ENCODE results near the gene DCUN1D3.

The DCUN1D3 gene

DNA sequence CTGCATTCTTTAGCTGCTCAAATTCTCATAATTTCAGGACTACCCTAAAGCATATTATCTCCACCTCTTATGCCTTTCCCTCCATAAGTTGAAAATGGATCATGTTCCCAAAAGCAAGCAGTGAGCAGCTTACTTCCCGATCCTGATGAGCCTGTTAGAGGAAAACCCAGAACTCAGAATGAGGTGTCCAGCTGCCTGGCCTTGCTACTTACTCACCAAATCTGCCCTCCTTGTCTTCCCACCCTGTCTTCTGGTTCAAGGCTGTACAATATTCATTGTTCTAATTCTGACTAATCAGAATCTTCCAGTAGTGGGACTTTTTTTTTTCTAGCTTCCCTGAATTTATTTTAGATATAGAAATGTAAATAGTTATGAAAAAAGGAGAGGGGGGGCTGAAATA lies 11.2 kb upstream of the DCUN1D3 start:
- no peaks in the 10 kb centered on the region for H3K27me3 ChIP-seq (ENCODE audit: control insufficient read depth, insufficient read depth, low read length)
- H3K4me3 ChIP-seq (ENCODE audit: low read length) = no peak overlapping the region
- H3K4me1 ChIP-seq (ENCODE audit: control insufficient read depth, insufficient read depth, low read length) = peaks cover 5% of the 10 kb centered on the region
- no peak overlapping the region for H3K27ac ChIP-seq (ENCODE audit: low read depth, low read length)
- H3K9ac ChIP-seq (ENCODE audit: low read length) = no peak overlapping the region
- no peaks in the 10 kb centered on the region for H3K36me3 ChIP-seq (ENCODE audit: control insufficient read depth, insufficient read depth, low read length)

DNA sequence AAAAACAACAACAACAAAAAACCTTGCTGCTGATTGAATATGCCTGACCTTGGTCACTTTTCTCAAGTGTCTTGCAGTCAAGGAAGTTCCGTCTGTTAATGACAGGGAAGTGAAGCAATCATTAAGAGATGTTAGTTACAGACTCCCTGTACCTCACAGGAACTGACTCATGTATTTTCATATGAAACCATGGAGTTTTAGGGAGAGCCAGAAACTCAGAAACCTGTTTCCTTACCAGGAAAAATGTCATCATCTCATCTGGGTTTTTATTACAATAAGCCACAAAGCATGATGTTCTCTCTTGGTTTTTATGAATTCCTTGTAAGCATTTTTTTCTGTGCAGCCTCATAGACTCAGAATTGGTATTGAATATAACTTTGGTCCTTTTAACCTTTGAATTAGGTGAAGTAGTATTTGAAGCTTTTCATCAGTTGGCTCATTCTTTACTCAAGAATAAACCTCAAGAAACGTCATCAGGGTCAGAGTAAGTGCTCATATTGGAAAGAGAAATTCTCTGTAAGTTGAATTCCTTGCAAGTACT lies 10.7 kb upstream of the DCUN1D3 start:
- no peaks in the 10 kb centered on the region for H3K36me3 ChIP-seq (ENCODE audit: control insufficient read depth, insufficient read depth, low read length)
- H3K27me3 ChIP-seq (ENCODE audit: control insufficient read depth, insufficient read depth, low read length) = no peaks in the 10 kb centered on the region
- H3K4me1 ChIP-seq (ENCODE audit: control insufficient read depth, insufficient read depth, low read length) = peaks cover 10% of the 10 kb centered on the region
- H3K4me3 ChIP-seq (ENCODE audit: low read length) = no peak overlapping the region
- H3K9ac ChIP-seq (ENCODE audit: low read length) = no peak overlapping the region
- no peak overlapping the region for H3K27ac ChIP-seq (ENCODE audit: low read depth, low read length)

DNA sequence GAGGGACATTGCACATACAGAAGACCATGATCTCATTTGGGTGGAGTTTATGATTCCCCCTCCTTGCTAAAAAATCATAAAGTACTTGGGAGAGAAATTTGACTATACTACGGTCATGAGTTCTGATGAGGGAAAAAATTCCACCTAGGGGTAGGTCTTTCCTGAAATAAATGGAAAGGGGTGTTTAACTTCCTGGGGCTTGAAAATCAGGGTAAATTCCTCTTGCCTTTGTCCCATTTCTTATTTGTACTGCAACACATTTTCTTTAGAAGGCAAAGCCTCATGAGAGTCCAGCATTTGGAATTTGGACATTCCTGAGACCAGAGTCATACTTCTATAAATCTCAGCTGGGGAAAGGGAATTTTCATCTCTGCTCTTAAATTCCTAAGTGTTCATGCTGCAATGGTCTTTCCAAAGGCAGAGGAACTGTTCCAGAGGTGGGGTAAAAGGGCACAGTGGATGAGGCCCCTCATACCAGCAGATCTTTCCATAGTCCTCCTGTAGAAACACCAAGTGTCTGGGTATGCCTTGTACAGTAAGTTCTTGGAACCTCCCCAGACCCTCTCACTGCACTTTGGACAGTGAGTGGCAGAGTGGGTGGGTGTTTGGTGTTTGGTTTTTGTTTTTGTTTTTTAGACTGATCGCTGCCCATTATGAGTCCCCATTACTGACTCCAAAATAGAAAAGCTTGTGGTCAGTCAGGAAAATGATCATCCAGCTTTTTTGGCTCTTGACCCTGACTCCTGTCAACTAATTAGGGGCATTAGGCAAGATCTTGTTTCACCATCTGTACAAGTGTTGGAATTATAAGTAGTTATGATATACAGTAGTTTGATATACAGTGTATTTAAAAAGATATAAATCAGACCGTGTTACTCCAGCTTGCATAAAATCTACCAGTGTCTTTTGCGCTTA lies 6.4 kb upstream of the DCUN1D3 start:
- H3K27ac ChIP-seq (ENCODE audit: low read depth, low read length) = peak overlapping the region; percentile 81
- H3K4me1 ChIP-seq (ENCODE audit: control insufficient read depth, insufficient read depth, low read length) = peaks cover 40% of the 10 kb centered on the region
- no peak overlapping the region for H3K9ac ChIP-seq (ENCODE audit: low read length)
- H3K36me3 ChIP-seq (ENCODE audit: control insufficient read depth, insufficient read depth, low read length) = no peaks in the 10 kb centered on the region
- peak overlapping the region; percentile 10 for H3K4me3 ChIP-seq (ENCODE audit: low read length)
- H3K27me3 ChIP-seq (ENCODE audit: control insufficient read depth, insufficient read depth, low read length) = no peaks in the 10 kb centered on the region

DNA sequence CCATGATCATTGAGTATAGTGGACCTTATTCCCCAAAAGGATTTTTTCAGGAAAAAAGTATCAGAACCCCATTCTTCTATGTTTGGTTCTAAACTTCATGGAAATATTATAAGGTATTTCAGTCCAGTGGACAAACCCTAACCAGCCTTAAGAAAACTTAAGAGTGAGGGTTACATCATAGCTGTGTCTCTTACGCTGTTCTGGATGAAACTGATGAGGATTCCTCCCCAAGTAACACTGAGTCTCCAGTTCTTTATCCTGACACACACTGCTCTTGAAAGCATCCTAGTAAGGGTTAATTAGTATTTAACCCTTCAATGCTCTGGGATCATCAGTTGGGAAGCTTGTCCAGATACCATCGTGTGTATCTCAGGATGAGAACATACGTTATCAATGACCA lies 5.4 kb upstream of the DCUN1D3 start:
- Histone ChIP-seq H3K4me1 (ENCODE audit: control insufficient read depth, insufficient read depth, low read length) (peaks cover 40% of the 10 kb centered on the region), H3K4me3 (ENCODE audit: low read length) (peak overlapping the region; percentile 10)

DNA sequence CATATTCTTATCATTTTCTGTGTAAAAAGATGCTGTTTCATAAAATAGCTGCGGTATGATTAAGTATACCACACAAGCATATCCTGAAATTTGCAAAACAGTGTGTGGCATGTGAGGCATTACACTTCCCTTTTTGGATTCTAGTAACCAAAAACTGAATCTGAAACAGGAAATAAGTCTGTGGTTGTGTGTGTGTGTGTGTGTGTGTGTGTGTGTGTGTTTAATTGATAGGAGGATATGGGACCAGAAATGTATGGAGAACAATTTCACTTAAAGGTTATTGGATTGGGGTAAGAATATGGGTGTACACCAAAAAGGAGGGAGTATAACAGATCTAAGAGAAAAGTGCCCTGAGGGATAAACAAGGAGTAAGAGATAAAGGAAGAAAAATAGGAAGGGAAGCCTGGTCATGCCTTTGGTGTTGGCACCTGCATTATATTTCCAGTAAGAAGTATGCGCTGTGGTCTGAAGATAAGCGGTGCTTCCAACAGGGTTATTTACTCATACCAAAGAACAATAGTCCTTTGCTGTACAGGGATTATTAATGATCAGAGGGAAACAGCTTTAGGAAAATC lies 4.4 kb upstream of the DCUN1D3 start:
- H3K4me3 ChIP-seq (ENCODE audit: low read length) = no peak overlapping the region
- peak overlapping the region; percentile 81 for H3K27ac ChIP-seq (ENCODE audit: low read depth, low read length)
- peaks cover 40% of the 10 kb centered on the region for H3K4me1 ChIP-seq (ENCODE audit: control insufficient read depth, insufficient read depth, low read length)
- no peaks in the 10 kb centered on the region for H3K36me3 ChIP-seq (ENCODE audit: control insufficient read depth, insufficient read depth, low read length)
- H3K9ac ChIP-seq (ENCODE audit: low read length) = no peak overlapping the region
- no peaks in the 10 kb centered on the region for H3K27me3 ChIP-seq (ENCODE audit: control insufficient read depth, insufficient read depth, low read length)

More for the DNA sequence above, 5.4 kb upstream of the DCUN1D3 start:
- Histone ChIP-seq H3K27me3 (ENCODE audit: control insufficient read depth, insufficient read depth, low read length) (no peaks in the 10 kb centered on the region), H3K9ac (ENCODE audit: low read length) (no peak overlapping the region), H3K36me3 (ENCODE audit: control insufficient read depth, insufficient read depth, low read length) (no peaks in the 10 kb centered on the region), H3K27ac (ENCODE audit: low read depth, low read length) (peak overlapping the region; percentile 81)

DNA sequence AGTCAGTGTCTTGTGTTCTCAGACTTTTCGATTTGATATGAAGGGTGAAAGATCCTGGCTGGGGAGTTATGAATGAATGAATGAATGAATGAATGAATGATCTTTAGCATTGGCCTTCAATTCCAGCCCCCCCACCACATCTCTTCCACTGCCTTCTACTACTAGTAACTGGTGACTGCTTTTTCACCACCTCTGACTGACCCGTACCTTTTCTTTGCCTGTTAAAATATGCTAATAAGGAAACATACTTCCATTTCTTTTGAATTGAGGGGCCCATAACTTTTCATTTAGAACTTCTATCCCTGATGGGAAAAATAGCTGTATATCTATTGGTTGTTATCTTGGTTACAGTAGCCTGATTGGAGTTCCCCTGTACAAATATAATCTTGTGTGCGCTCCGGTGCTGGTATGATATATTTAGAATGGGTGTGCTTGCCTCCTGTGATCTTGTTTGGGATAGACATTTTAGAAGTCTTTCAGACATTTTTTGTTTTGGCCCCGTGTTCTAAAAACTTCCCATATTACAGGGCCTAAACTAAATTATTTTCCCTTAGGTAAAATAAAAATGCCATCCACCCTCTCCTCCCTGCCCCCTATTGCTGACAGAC lies 3.8 kb upstream of the DCUN1D3 start:
- Histone ChIP-seq H3K4me3 (ENCODE audit: low read length) (no peak overlapping the region), H3K27ac (ENCODE audit: low read depth, low read length) (peak overlapping the region; percentile 81), H3K36me3 (ENCODE audit: control insufficient read depth, insufficient read depth, low read length) (no peaks in the 10 kb centered on the region), H3K27me3 (ENCODE audit: control insufficient read depth, insufficient read depth, low read length) (no peaks in the 10 kb centered on the region), H3K4me1 (ENCODE audit: control insufficient read depth, insufficient read depth, low read length) (peaks cover 44% of the 10 kb centered on the region), H3K9ac (ENCODE audit: low read length) (no peak overlapping the region)

DNA sequence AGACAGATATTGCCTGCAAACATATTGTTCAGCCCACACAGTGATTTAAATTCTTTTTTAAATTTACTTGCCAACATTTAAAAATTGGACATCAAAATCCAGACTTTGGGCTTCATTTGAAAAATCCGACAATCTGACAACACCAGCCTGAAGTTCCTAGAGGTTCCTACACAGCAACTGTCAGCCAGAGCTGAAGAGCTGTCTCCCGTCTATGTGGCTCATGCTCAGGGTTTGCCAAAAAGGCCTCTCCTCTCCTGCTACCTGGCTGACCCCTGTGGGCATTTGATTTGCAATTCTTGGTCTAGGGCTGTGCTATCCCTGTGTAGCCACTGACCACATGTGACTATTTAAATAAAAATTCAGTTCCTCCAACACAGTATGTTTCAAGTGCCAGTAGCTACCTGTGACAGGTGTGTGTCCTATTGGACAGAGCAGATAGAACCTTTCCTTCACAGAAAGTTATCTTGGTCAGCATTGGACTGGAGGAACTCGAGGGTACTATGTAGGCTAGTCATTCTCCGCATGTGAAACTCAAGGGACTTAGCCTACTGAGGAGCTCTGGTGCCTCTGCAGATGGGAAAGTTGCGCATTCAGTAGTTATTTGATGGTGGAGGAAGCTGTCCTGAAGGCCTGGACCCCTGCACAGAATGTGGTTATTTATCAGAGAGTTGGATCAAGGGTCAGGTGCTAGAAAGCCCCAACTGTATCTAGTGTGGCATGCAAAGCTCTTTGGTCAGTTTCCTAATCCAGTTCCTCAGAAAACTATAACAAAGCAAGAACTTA lies 3.1 kb upstream of the DCUN1D3 start:
- Histone ChIP-seq H3K4me1 (ENCODE audit: control insufficient read depth, insufficient read depth, low read length) (peaks cover 46% of the 10 kb centered on the region), H3K36me3 (ENCODE audit: control insufficient read depth, insufficient read depth, low read length) (no peaks in the 10 kb centered on the region), H3K4me3 (ENCODE audit: low read length) (no peak overlapping the region), H3K27me3 (ENCODE audit: control insufficient read depth, insufficient read depth, low read length) (no peaks in the 10 kb centered on the region), H3K27ac (ENCODE audit: low read depth, low read length) (peak overlapping the region; percentile 81), H3K9ac (ENCODE audit: low read length) (no peak overlapping the region)

DNA sequence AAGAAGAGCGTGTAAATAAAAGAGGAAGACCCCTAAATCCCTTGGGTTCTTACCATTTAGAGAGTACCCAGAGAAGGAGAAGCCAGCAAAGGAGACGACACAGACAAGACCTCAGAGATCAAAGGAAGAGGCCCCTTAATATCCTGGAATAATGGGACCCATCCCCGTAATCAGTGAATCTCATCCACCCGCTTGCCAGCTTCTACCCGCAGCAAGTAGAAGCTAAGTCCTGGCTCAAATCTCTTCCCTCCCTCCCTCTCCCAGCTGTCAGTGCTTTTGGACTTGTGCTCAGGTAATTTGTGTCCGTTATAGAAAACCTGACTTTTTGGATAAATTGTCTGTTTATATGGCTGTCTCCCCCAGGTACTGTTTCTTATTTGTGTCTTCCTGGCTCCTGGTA lies 2.3 kb upstream of the DCUN1D3 start:
- H3K4me1 ChIP-seq (ENCODE audit: control insufficient read depth, insufficient read depth, low read length) = peaks cover 48% of the 10 kb centered on the region
- peak overlapping the region; percentile 38 for H3K27ac ChIP-seq (ENCODE audit: low read depth, low read length)
- no peaks in the 10 kb centered on the region for H3K27me3 ChIP-seq (ENCODE audit: control insufficient read depth, insufficient read depth, low read length)
- no peak overlapping the region for H3K4me3 ChIP-seq (ENCODE audit: low read length)
- no peaks in the 10 kb centered on the region for H3K36me3 ChIP-seq (ENCODE audit: control insufficient read depth, insufficient read depth, low read length)
- no peak overlapping the region for H3K9ac ChIP-seq (ENCODE audit: low read length)

DNA sequence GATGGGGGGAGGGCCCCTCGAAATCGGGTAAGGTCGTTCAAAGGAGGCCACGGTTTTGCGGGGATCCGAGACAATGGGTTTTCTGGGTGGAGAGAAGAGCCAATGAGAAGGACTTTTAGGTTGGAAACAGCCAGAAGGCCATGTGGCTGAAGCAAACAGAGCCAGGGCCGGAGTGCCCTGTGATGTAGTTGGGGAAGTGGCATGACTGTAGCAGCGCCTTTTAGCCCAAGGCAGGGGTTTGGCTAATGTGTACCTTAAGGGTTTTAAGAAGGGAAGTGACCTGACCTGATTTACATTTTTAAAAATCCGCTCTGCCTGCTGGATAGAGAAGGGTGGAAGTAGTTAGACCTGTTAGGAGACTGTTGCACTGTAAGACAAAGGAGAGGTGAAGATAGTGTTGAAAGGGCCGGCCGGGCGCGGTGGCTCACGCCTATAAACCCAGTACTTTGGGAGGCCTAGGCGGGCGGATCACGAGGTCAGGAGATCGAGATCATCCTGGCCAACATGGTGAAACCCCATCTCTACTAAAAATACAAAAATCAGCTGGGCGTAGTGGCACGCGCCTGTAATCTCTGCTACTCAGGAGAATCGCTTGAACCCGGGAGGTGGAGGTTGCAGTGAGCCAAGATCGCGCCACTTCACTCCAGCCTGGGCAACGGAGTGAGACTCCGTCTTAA lies 1.4 kb upstream of the DCUN1D3 start:
- Histone ChIP-seq H3K9ac (ENCODE audit: low read length) (peak overlapping the region; percentile 53), H3K36me3 (ENCODE audit: control insufficient read depth, insufficient read depth, low read length) (no peaks in the 10 kb centered on the region), H3K27ac (ENCODE audit: low read depth, low read length) (peak overlapping the region; percentile 95), H3K4me1 (ENCODE audit: control insufficient read depth, insufficient read depth, low read length) (peaks cover 45% of the 10 kb centered on the region), H3K27me3 (ENCODE audit: control insufficient read depth, insufficient read depth, low read length) (no peaks in the 10 kb centered on the region), H3K4me3 (ENCODE audit: low read length) (peak overlapping the region; percentile 97)

DNA sequence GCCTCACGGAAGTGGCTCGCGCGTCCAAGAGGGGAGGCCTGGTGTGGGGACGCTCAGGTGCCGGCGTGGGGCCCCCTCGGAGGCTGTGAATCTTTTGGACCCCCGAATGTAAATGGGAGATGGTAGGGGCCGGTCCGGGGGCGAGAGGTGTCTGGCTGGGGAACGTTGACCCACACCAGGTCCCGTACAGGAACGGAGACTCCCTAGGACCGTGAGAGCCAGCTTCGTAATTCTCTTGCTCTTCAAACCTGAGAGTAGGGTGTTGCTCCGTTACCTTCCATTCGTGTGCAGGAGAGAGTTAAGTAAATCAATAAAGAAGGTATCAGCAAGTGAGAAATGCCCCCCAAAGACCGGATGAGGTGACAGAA lies 894 bp upstream of the DCUN1D3 start:
- Histone ChIP-seq H3K4me1 (ENCODE audit: control insufficient read depth, insufficient read depth, low read length) (peaks cover 40% of the 10 kb centered on the region), H3K27me3 (ENCODE audit: control insufficient read depth, insufficient read depth, low read length) (no peaks in the 10 kb centered on the region)

DNA sequence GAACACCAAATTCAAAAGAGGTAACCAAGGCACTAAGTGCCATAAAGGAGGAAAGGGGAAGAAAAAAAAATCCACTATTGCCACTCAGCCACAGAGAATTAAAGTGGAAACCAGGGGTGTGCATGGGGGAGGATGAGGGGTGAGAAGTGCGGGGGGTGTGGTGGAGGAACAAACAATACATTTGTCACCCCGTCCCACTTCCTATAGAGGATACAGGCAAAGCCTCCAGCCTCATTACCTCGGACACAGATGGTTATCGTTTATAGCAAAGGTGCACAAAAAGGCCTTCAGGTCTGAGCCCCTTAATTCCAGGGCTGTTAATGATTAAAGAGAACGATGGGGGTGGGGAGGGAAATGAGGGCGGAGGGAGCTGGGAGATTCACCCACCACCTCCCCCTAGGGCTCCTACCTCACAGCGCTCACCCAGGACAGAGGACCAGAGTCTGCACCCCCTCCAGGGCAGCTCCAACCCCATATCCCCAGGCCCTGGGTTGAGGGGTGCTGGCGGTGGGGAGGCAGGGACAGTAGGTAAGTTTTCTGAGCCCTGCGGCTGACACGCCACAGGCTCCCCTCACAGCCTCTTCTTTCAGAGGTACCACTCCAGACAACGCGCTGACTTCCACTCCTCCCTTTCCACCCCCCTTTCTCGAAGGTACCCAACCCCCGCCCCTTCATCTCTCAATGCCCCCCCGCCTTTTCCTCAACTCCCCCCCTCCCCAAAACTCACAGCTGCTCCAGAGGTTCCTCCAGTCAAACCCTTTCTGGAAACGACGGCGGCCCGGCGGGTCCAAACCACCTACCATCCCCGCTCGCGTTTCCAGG lies 470 bp downstream of the DCUN1D3 start:
- H3K27me3 ChIP-seq (ENCODE audit: control insufficient read depth, insufficient read depth, low read length) = no peaks in the 10 kb centered on the region
- H3K27ac ChIP-seq (ENCODE audit: low read depth, low read length) = peak overlapping the region; percentile 95
- peak overlapping the region; percentile 25 for H3K9ac ChIP-seq (ENCODE audit: low read length)
- peaks cover 27% of the 10 kb centered on the region for H3K4me1 ChIP-seq (ENCODE audit: control insufficient read depth, insufficient read depth, low read length)
- peak overlapping the region; percentile 97 for H3K4me3 ChIP-seq (ENCODE audit: low read length)
- no peaks in the 10 kb centered on the region for H3K36me3 ChIP-seq (ENCODE audit: control insufficient read depth, insufficient read depth, low read length)

More for the DNA sequence above, 894 bp upstream of the DCUN1D3 start:
- Histone ChIP-seq H3K27ac (ENCODE audit: low read depth, low read length) (peak overlapping the region; percentile 95), H3K36me3 (ENCODE audit: control insufficient read depth, insufficient read depth, low read length) (no peaks in the 10 kb centered on the region), H3K4me3 (ENCODE audit: low read length) (peak overlapping the region; percentile 97), H3K9ac (ENCODE audit: low read length) (peak overlapping the region; percentile 53)
